HG03571 (cell line): ENCODE data around the gene SPN.
"Not testable (repeated sequence)": the region's sequence is repeated elsewhere in the genome, so short reads cannot be mapped to it uniquely, and the experiment has no call there.

Experiments
- ATAC-seq: cut with Tn5 transposase; IDR thresholded peaks from one replicate; pipeline ENCODE4 v1.9.1; 2021; ENCODE audit not compliant: unreplicated experiment

Gene SPN

DNA sequence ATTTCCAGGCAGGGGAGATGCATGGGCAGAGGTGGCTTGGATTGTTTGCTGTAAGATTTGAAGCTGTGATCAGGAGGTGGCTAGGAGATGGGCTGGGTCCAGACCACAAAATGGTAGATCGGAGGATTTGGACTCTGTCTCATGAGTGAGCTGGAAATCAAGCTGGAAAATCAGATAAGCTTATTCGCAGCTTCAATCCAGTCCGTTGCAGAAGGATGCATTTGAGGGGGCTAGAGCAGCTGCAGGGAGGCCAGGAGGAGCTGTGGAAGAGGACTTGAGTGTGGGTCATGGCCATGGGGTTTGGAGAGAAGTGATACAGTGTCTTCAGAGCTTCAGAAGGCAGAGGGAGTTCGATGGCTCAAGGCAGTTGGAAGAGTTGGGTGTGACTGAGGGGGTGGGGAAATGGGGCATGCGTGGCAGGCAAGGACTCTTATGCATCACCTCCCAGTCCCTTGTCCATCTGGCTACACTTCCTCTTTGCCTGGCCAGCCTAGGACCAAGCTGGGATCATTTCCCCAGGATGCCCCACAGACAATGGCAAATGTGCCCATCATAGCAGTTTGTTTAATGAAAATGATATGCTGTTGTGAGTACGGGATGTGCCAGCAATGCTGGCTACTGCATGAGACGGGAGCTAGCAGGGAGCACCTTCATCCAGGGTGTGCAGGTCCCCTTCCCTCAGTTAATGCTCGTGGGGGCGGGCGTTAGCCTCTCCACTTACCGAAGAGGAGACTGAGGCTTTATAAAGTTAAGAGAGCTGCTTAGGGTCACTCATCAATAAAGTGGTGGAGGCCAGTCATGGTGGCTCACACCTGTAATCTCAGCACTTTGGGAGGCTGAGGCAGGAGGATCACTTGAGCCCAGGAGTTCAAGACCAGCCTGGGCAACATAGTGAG lies 36.5 kb downstream of the SPN start:
- no peak for ATAC-seq

- no peak for ATAC-seq
These were observed 37.4 kb downstream of the SPN start for GRCh38 chr16:29700253-29700987.

- no peak for ATAC-seq
These were observed 38.1 kb downstream of the SPN start for GRCh38 chr16:29701214-29701555.

DNA sequence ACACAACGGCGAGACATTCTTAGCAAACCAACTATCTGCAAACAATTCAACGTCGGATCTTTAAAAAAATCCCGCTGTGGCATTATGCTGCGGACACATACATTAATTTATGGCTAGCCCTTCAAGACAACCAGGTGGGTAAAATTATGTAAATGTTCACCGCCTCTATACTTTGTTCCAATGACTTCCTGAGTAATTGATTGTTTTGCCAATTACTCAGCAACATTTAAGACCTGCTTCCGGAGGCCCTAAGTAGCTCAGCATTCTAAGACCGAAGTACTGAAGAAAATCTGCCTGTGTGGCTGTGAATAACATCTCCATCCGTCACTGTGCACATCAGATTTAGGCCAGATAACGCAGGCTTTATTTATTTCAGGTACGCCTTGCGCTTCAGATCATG lies 39.2 kb downstream of the SPN start:
- ATAC-seq = peak; percentile 38

- ATAC-seq = no peak
These were observed 42.0 kb downstream of the SPN start for GRCh38 chr16:29705030-29705429.

DNA sequence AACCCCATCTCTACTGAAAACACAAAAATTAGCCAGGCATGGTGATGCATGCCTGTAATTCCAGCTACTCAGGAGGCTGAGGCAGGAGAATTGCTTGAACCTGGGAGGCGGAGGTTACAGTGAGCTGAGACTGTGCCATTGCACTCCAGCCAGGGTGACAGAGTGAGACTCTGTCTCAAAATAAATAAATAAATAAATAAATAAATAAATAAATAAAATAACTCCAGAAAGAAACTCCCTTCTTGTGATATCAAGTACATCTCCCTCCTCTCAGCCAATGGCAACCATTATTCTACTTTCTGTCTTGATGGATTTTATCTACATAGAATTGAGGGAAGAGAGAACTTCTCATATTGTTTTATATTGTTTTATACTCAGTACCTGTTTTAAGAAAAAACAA lies 44.1 kb downstream of the SPN start:
- not testable (repeated sequence) for ATAC-seq

- ATAC-seq = no peak
These were observed 46.0 kb downstream of the SPN start for GRCh38 chr16:29708917-29709600.

GRCh38 chr16:29709657-29710056 lies 46.6 kb downstream of the SPN start:
- not testable (repeated sequence) for ATAC-seq

- ATAC-seq = peak; percentile 51
These were observed 47.5 kb downstream of the SPN start for GRCh38 chr16:29710227-29711219.

- ATAC-seq = no peak
These were observed 49.8 kb downstream of the SPN start for GRCh38 chr16:29712809-29713208.

DNA sequence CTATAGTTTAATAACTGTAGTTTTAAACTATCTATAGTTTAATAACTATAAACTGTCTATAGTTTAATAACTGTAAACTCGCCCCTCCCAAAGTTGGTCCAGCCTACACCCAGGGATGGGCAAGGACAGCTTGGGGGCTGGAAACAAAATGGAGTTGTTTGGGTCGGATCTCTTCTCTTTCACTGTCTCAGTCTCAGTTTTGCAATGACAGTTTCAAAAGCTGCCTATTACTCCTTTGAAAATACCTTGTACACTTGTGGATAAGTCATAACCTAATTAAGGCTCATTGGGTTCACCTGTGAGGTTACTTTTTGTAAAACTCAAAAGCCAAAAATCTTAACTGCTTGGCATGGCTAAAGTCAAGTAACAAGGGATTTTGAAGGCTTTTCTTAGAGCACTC lies 51.3 kb downstream of the SPN start:
- no peak for ATAC-seq

DNA sequence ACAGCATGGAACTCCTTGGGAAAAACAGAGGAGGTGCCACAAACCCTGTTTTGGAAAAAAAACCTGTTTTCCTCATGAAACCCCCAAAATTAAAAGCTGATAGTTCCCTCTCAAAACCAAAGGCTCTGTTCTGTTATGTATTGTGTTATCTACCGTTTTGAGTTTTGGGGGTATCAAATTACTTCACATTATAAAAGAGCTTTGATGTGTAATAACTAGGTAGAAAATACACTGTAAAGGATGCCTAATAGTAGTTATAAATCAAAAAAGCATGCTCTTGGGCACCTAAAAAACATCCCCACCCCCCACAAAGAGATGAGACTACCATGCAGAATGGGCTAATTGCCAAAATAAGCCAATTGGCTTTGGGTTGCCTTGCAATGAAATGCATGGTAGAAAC lies 51.9 kb downstream of the SPN start:
- no peak for ATAC-seq

GRCh38 chr16:29717113-29717512 lies 54.1 kb downstream of the SPN start:
- no peak for ATAC-seq

DNA sequence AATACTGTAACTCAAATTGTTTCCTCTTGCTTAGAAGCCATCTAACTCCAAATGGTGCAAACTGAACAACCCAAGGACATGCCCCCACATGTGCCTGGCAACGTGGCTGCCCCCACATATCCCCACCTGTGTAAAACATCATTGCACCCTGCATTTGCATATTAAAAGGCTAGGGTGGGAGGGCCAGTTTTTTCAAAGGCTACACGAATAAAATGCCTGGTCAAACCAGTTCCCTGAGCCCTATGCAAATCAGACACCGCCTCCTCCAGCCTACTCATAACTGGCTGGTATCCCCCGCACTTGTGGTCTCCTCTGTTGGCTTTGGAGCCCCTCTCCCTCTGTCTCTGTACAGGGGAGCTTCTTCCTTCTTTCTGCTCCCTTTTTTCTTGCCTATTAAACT lies 56.0 kb downstream of the SPN start:
- ATAC-seq = no peak
